ENCODE measurements around the gene S100A16. TPM values are rescaled to one million over a fixed set of nuclear protein-coding genes. Genes with fewer than 3 reads are reported as not detected.
A peak's percentile ranks its signal among the peaks of the same experiment; 100 is the strongest.
"Not testable (repeated sequence)": the region's sequence is repeated elsewhere in the genome, so short reads cannot be mapped to it uniquely, and the experiment has no call there.

S100A16 gene
- total and polyA plus RNA-seq, 5 experiments from 2014 or later = not detected

GRCh38 chr1:153565529-153566374 is 47.2 kb downstream of the S100A16 start, which contains the start of gene S100A2:
Gene S100A2, minus strand, starts transcription at chr1:153565844. Its CDS starts 1,967 bp downstream, at chr1:153563877.
- ATAC-seq = peak; percentile 25 to 35

GRCh38 chr1:153563991-153564390 is 48.9 kb downstream of the S100A16 start:
- Mint-ChIP-seq H3K27ac (peak overlapping the region in 3 of 10 donors; percentile 28 to 64 (median 29)), H3K27me3 (no peaks in the 10 kb centered on the region), H3K9me3 (no peaks in the 10 kb centered on the region), H3K36me3 (no peaks in the 10 kb centered on the region), H3K4me1 (peaks cover 16 to 32% (median 28%) of the 10 kb centered on the region in 4 donors), H3K4me3 (no peak overlapping the region)
- ATAC-seq = no peak
- no peak for DNase-seq
- POLR2A ChIA-PET = interaction anchor here (0.7 to 4.1 kb wide), 3 partner anchors 19 to 31 kb away, joined by 5 to 25 read pairs (median 9); partner anchors contain the start of gene S100A4

More at GRCh38 chr1:153565529-153566374, 47.2 kb downstream of the S100A16 start, which contains the start of gene S100A2:
- Mint-ChIP-seq H3K27ac (peak within 1 kb of the TSS; percentile 8 to 96 (median 72)), H3K9me3 (no peaks in the 10 kb centered on the region), H3K4me1 (peaks cover 16 to 32% (median 28%) of the 10 kb centered on the region in 4 donors), H3K4me3 (peak within 1 kb of the TSS in 7 of 10 donors; percentile 9 to 84 (median 51)), H3K36me3 (no peaks in the 10 kb centered on the region), H3K27me3 (peaks cover 0 to 4% (median 0%) of the 10 kb centered on the region in 5 donors)
- POLR2A ChIA-PET = interaction anchor here (0.6 to 4.1 kb wide), 8 partner anchors 20 to 68 kb away, joined by 3 to 25 read pairs (median 6); partner anchors contain the start of genes CHTOP, S100A4, S100A5 and S100A6
- peak in 1 of 10 donors; percentile 30 for DNase-seq

GRCh38 chr1:153563483-153563901 is 49.4 kb downstream of the S100A16 start:
- POLR2A ChIA-PET = interaction anchor here (2.3 to 4.1 kb wide), 2 partner anchors 18 to 31 kb away, joined by 9 to 25 read pairs; partner anchors contain the start of gene S100A4
- no peak for ATAC-seq
- Mint-ChIP-seq H3K4me1 (peaks cover 12 to 29% (median 25%) of the 10 kb centered on the region in 4 donors), H3K36me3 (no peaks in the 10 kb centered on the region), H3K4me3 (no peak overlapping the region), H3K9me3 (no peaks in the 10 kb centered on the region), H3K27me3 (no peaks in the 10 kb centered on the region), H3K27ac (peak overlapping the region in 4 of 10 donors; percentile 21 to 64 (median 28))
- DNase-seq = no peak

- peaks cover 6 to 17% (median 14%) of the 10 kb centered on the region in 4 donors for H3K4me1 Mint-ChIP-seq
- peak overlapping the region in 1 of 10 donors; percentile 9 for H3K27ac Mint-ChIP-seq
- ATAC-seq, H3K27me3 Mint-ChIP-seq, H3K36me3 Mint-ChIP-seq, H3K4me3 Mint-ChIP-seq, H3K9me3 Mint-ChIP-seq, DNase-seq: not testable (repeated sequence)
- POLR2A ChIA-PET = interaction anchor here (2.3 to 2.5 kb wide), 2 partner anchors 17 to 27 kb away, joined by 9 to 12 read pairs; partner anchors contain the start of genes S100A4 and S100A6
Measured at GRCh38 chr1:153562021-153562420, 50.9 kb downstream of the S100A16 start.

- Mint-ChIP-seq H3K4me1 (peaks cover 4 to 13% (median 9%) of the 10 kb centered on the region in 4 donors), H3K27ac (peak overlapping the region in 1 of 10 donors; percentile 9), H3K36me3 (no peaks in the 10 kb centered on the region), H3K9me3 (no peaks in the 10 kb centered on the region), H3K27me3 (no peaks in the 10 kb centered on the region), H3K4me3 (no peak overlapping the region)
- POLR2A ChIA-PET = interaction anchor here (2.5 kb wide), 1 partner anchor 27 kb away, joined by 12 read pairs; the partner anchor contains the start of gene S100A6
- no peak for DNase-seq
- no peak for ATAC-seq
Measured at GRCh38 chr1:153561466-153561985, 51.4 kb downstream of the S100A16 start.

GRCh38 chr1:153560771-153561465 is 52.0 kb downstream of the S100A16 start:
- POLR2A ChIA-PET = interaction anchor here (0.6 to 2.5 kb wide), 2 partner anchors 26 to 32 kb away, joined by 3 to 12 read pairs; partner anchors contain the start of gene S100A6
- Mint-ChIP-seq H3K4me1 (peaks cover 2 to 7% (median 4%) of the 10 kb centered on the region in 4 donors), H3K27ac (peak overlapping the region in 2 of 10 donors; percentile 9 to 27), H3K27me3 (no peaks in the 10 kb centered on the region), H3K4me3 (no peak overlapping the region), H3K9me3 (no peaks in the 10 kb centered on the region), H3K36me3 (no peaks in the 10 kb centered on the region)
- no peak for DNase-seq
- ATAC-seq = no peak

GRCh38 chr1:153560241-153560640 is 52.7 kb downstream of the S100A16 start:
- no peak overlapping the region for H3K4me3 Mint-ChIP-seq
- H3K27me3 Mint-ChIP-seq = no peaks in the 10 kb centered on the region
- H3K27ac Mint-ChIP-seq = no peak overlapping the region
- no peaks in the 10 kb centered on the region for H3K9me3 Mint-ChIP-seq
- no peak for ATAC-seq
- H3K4me1 Mint-ChIP-seq = peaks cover 0 to 1% (median 0%) of the 10 kb centered on the region in 4 donors
- POLR2A ChIA-PET = interaction anchor here (0.6 to 2.5 kb wide), 2 partner anchors 26 to 31 kb away, joined by 3 to 12 read pairs; partner anchors contain the start of gene S100A6
- no peaks in the 10 kb centered on the region for H3K36me3 Mint-ChIP-seq
- DNase-seq = no peak

- POLR2A ChIA-PET = interaction anchor here (0.7 to 1.6 kb wide), 2 partner anchors 13 to 239 kb away, joined by 4 to 7 read pairs; partner anchors contain the start of gene S100A4
- Mint-ChIP-seq H3K9me3 (no peaks in the 10 kb centered on the region), H3K27ac (no peak overlapping the region), H3K27me3 (no peaks in the 10 kb centered on the region), H3K36me3 (no peaks in the 10 kb centered on the region), H3K4me3 (no peak overlapping the region), H3K4me1 (peaks cover 0 to 6% (median 5%) of the 10 kb centered on the region in 4 donors)
- ATAC-seq = no peak
- DNase-seq = no peak
Measured at GRCh38 chr1:153557877-153558276, 55.1 kb downstream of the S100A16 start.

Other genes starting within 250 kb of the S100A16 start
- gene S100A12, start 237.5 kb downstream of the S100A16 start, total RNA-seq = not detected
- 1 to 10 TPM in 1 of 3 donors, under 1 TPM in 1, not detected in 1; 0.44 to 1.7 TPM for gene S100A12, start 237.5 kb downstream of the S100A16 start, polyA plus RNA-seq
- not detected for gene S100A8, start 222.1 kb downstream of the S100A16 start, total RNA-seq
- gene S100A8, start 222.1 kb downstream of the S100A16 start, polyA plus RNA-seq = 10 to 100 TPM in 2 of 3 donors, 1 to 10 TPM in 1; 1.0 to 12.4 (median 11.6) TPM
- not detected for gene S100A7A, start 196.6 kb downstream of the S100A16 start, total RNA-seq
- gene S100A7A, start 196.6 kb downstream of the S100A16 start, polyA plus RNA-seq = not detected
- gene S100A7, start 152.5 kb downstream of the S100A16 start, total RNA-seq = not detected
- not detected for gene S100A7, start 152.5 kb downstream of the S100A16 start, polyA plus RNA-seq
- 100 to 1,000 TPM; 223 to 232 TPM for gene S100A6, start 77.1 kb downstream of the S100A16 start, total RNA-seq
- gene S100A6, start 77.1 kb downstream of the S100A16 start, polyA plus RNA-seq = 100 to 1,000 TPM; 443 to 707 (median 568) TPM
- gene S100A5, start 72.2 kb downstream of the S100A16 start, total RNA-seq = 1 to 10 TPM in 1 of 2 experiments, not detected in 1; 1.4 TPM
- gene S100A5, start 72.2 kb downstream of the S100A16 start, polyA plus RNA-seq = under 1 TPM in 2 of 3 donors, not detected in 1; 0.63 to 0.78 TPM
- 100 to 1,000 TPM; 115 to 129 TPM for gene S100A4, start 67.3 kb downstream of the S100A16 start, total RNA-seq
- 1,000 to 10,000 TPM in 1 of 3 donors, 100 to 1,000 TPM in 2; 421 to 1,131 (median 581) TPM for gene S100A4, start 67.3 kb downstream of the S100A16 start, polyA plus RNA-seq
- not detected for gene S100A3, start 63.9 kb downstream of the S100A16 start, total RNA-seq
- gene S100A3, start 63.9 kb downstream of the S100A16 start, polyA plus RNA-seq = not detected
- gene S100A2, start 47.3 kb downstream of the S100A16 start, total RNA-seq = not detected
- gene S100A2, start 47.3 kb downstream of the S100A16 start, polyA plus RNA-seq = not detected
- not detected for gene S100A14, start 3.2 kb upstream of the S100A16 start, total RNA-seq
- gene S100A14, start 3.2 kb upstream of the S100A16 start, polyA plus RNA-seq = not detected
- 1 to 10 TPM; 5.3 to 6.0 TPM for gene S100A13, start 14.4 kb upstream of the S100A16 start, total RNA-seq
- gene S100A13, start 14.4 kb upstream of the S100A16 start, polyA plus RNA-seq = 1 to 10 TPM in 2 of 3 donors, under 1 TPM in 1; 0.94 to 1.9 (median 1.1) TPM
- not detected for gene S100A1, start 15.3 kb upstream of the S100A16 start, total RNA-seq
- gene S100A1, start 15.3 kb upstream of the S100A16 start, polyA plus RNA-seq = not detected
- gene CHTOP, start 20.9 kb upstream of the S100A16 start, total RNA-seq = 100 to 1,000 TPM; 152 to 155 TPM
- gene CHTOP, start 20.9 kb upstream of the S100A16 start, polyA plus RNA-seq = 10 to 100 TPM; 45.2 to 74.7 (median 48.8) TPM
- 10 to 100 TPM; 28.2 to 30.7 TPM for gene SNAPIN, start 45.6 kb upstream of the S100A16 start, total RNA-seq
- gene SNAPIN, start 45.6 kb upstream of the S100A16 start, polyA plus RNA-seq = 10 to 100 TPM; 66.6 to 77.4 (median 72.3) TPM
- 100 to 1,000 TPM in 1 of 2 experiments, 10 to 100 TPM in 1; 96.8 to 101 TPM for gene ILF2, start 57.9 kb upstream of the S100A16 start, total RNA-seq
- gene ILF2, start 57.9 kb upstream of the S100A16 start, polyA plus RNA-seq = 100 to 1,000 TPM; 115 to 140 (median 121) TPM
- not detected for gene NPR1, start 65.6 kb upstream of the S100A16 start, total RNA-seq
- gene NPR1, start 65.6 kb upstream of the S100A16 start, polyA plus RNA-seq = not detected
- 10 to 100 TPM; 58.2 to 60.6 TPM for gene INTS3, start 114.9 kb upstream of the S100A16 start, total RNA-seq
- gene INTS3, start 114.9 kb upstream of the S100A16 start, polyA plus RNA-seq = 10 to 100 TPM in 2 of 3 donors, 1 to 10 TPM in 1; 10.0 to 13.8 (median 10.8) TPM
- 10 to 100 TPM; 15.3 to 18.5 TPM for gene SLC27A3, start 162.3 kb upstream of the S100A16 start, total RNA-seq
- 10 to 100 TPM in 2 of 3 donors, 1 to 10 TPM in 1; 8.4 to 15.6 (median 10.0) TPM for gene SLC27A3, start 162.3 kb upstream of the S100A16 start, polyA plus RNA-seq

Data from naive thymus-derived CD8-positive, alpha-beta T cell (primary cell).